Left lobe of liver (tissue), 2 donors: ENCODE results near the gene FOXK1. TPM values are rescaled to one million over a fixed set of nuclear protein-coding genes. Genes with fewer than 3 reads are reported as not detected.

Experiments used
- ATAC-seq: fragments of 200-7000 bp; cut with Tn5 transposase; one replicate; pipeline ENCODE4 v1.9.1; 2020; ENCODE audit warnings: mild to moderate bottlenecking, moderate library complexity
- DNase-seq: peaks from one replicate; pipeline ENCODE4 v3.0.0-alpha.2; 2020; ENCODE audit warnings: low spot score
- total RNA-seq: library from RNA; stranded (reverse); gene quantifications from one replicate; pipeline ENCODE4 v1.2.1, GENCODE V29; 2021
- donor health status: DM: no; HTN: no; CAD: no; lungs with moderate emphysema.
- donor health status: DM: no; HTN: yes; CAD: no.

Gene FOXK1
- total RNA-seq, 1 donor from 2014 or later, result 8.4 TPM

DNA sequence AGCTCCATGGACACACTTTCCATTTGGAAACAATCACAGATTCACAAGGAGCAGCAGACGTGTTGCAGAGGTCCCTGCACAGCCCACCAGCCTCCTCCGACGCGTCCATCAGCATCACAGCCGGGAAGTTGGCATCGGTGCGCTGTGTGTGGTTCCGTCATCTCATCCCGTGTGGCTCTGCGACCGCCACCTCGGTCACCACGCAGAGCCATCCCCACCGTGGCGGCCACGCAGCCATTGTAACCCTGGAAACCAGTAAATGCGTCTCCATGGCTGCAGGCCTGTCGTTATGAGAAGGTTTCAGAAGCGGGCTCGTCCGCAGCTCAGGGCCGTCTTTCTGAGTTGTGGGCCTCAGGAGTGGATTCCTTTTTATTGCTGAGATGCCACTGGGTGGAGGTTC is 36.0 kb downstream of the FOXK1 start:
- ATAC-seq (no peak), DNase-seq (no peak)

DNA sequence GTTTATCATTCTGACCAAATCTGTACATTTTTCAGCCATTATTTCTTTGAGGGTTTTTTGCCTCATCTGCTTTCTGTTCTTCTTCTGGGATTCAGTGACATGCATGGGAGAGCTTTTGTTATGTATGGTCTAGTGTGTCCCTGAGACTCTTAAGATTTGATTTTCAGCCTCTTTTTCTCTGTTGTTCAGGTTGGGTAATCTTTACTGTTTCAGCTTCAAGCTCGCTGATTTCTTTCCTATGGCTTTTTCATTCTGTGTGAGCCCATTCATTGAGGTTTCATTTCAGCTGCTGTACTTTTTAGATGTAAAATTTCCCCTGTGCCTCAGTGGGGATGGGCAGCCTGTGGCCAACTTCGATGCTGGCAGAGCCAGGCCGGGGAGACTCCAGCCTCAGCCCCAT is 38.1 kb downstream of the FOXK1 start:
- DNase-seq (no peak), ATAC-seq (no peak)

DNA sequence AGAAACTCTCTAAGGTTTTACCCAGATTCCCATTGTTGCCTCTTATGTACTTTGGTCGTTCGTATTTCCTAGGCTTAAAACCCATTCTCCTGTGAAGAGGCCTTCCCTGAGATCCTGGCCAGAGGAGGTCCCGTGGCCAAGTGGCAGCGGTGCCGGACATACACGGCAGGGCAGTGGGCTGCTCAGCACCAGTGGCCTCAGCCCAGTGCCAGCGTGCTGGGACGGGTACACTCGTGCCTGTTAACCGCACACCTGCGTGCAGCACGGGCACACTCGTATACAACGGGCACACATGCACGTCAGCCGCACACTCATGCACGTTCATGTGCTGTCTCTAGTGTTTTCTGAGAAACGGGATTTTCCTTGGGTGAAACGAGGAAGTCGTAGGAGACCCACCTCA is 40.2 kb downstream of the FOXK1 start:
- ATAC-seq (no peak), DNase-seq (no peak)

DNA sequence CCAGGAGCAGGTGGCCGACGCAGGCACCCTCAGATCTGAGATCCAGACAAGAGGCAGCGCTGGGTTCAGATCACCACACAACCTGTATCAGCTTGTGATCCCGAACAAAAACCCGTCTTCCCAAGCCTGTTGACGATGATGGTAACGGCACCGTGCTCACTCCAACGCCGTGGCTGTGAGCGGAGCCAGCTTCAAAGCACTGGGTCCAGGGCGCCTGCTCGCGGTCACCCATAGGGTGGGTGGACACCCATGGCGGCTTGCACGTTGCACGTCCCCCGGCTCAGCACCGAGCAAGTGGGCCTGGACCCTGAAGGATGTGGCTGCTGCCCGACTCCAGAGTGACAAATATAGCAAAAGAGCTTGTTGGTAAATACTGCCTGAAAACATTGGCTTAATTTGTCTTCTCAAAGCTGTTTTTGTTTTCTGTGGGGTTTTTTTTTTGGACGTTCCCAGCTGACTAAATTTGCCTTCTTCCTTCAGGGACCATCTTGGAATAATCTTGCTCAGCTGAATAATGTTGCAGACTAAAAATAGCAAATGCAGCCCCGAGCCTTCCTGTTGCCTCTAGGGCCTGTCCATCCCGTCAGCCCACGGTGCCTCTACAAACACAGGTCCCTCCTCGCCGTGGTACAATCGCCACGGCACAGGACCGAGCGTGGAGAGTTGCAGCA is 41.0 kb downstream of the FOXK1 start:
- DNase-seq (no peak), ATAC-seq (no peak)

DNA sequence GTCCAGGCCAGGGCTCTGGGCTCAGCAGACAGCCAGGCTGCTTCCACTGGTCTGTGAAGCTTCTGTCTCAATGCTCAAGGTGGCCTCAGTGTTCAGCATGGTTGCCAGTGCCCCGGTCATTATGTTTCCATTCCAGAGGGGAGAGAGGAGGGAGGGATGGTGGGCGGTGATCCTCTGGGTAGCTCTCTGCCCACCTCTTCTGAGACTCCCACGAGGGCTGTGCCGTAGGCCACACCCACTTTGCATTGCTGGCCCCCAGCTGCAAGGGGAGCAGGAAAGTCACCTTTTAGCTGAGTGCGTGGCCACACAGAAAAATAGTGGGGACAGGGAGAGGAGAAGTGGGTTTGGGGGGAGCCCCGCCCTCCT is 42.5 kb downstream of the FOXK1 start:
- ATAC-seq, result peak; percentile 1
- no peak for DNase-seq

DNA sequence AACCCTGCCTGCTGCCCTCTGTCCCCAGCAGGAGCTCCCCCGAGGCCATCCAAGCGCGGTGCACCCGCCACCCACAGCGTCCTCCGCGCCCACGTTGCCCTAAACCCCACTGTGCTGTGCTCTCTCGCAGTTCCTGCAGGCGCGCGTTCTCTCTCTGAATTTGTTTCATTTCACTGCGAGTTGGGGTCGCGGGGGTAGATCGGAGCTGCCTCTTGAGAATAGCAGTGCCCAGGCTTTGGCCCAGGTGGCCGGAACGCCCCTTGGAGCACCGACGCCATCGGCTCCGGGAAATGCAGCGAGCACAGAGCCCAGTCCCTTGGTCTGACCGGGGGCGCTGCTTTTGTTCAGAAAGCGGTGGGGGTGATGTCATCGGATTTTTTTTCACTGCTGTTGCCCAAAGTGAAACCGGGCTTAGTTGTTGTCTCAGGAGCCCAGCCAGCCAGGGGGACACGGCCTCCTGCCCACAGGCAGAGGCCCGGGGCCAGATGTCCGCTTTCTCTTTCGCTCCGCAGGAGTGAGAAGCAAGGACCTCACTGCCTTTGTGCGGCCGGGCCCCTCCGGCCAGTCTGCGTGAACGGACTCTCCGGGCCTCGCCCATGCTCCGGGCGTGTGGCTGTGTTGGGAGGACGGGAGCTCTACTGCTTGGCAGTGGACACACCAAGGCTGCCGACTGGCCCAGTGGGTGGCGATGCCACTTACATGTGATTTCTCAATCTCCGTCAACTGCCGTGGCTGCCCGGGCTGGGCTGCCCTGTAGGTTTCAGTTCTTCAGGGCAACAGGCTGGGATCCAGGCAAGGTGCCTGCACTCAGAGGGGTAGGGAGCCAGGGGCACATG is 43.1 kb downstream of the FOXK1 start:
- DNase-seq (peak; percentile 93), ATAC-seq (peak; percentile 89)

DNA sequence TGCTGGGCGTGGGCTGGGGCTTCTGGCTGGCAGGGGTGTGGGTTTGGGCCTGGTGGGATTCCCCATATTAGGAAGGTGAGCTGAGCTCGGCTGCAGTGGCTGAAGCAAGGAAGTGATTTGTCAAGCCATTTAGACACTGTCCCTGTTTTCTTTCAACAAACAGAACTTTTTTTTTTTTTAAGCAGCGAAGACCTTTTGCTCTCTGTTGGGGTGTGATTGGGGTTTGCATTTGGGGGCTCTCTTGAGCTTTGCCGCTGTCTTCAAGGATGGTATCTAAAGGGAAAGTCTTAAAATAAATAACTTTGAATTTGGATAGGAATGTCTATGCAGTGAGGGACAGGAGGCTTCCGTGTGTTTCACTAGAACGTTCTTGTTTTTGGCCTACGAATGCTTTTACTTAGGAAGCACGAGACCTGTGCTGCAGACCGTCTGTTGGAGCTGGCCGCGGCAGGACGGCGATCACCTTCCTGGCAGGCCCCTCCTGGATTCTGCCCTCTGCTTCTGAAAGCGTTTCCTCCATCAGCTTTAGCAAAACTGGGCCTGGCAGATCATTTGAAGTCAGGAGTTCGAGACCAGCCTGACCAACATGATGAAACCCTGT is 43.9 kb downstream of the FOXK1 start:
- DNase-seq (no peak), ATAC-seq (peak; percentile 21)

DNA sequence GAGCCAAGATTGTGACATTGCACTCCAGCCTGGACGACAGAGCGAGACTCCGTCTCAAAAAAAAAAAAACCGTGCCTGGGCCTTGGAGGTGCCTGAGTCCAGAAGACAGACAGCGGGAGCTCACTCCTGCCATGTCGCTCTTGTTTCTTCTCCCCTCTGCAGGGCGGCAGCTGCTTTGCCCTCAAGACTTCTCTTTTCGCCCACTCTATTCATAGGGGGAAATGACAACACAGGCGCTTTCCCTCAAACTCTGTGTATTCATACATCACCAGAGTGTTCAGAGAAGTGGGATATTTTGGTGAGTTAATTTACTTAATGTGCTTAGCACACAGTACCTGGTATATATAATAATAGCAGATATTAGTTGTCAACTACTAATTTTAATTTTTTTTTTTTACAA is 44.5 kb downstream of the FOXK1 start:
- DNase-seq (no peak), ATAC-seq (no peak)

DNA sequence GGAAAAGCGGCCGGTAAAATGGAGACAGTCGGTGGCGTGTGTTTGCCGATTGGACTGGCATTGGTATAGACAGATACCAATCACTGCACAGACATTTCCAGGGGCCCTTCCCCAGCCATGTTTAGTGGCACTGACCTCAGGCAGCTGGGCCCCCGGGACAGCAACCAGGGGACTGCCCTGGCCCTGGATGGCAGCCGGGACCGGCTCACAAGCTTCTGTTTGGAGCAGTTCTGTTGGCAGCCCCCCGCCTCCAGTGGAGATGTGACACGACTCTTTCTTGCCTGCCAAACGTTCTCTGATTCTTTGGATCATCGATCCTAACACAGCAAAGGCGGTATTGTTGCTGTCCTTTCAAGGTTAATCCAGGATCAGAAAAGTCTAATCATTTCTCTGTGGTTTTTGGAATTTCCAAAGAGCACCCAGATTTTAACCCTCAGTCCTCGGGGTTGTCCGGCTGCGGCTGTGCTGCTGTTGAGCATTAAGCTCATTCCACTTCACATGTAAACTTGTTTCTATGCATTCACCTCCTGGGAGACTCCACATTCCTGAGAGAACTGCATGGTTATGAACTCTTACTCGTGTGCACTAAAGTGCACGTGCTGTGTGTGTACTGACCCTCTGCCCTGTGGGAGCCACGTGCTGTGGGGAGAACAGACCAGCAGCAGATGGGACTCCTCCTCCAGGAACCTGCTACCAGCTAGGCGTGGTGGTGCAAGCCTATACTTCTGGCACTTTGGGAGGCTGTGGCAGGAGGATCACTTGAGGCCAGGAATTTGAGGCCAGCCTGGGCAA is 46.0 kb downstream of the FOXK1 start:
- no peak for ATAC-seq

DNA sequence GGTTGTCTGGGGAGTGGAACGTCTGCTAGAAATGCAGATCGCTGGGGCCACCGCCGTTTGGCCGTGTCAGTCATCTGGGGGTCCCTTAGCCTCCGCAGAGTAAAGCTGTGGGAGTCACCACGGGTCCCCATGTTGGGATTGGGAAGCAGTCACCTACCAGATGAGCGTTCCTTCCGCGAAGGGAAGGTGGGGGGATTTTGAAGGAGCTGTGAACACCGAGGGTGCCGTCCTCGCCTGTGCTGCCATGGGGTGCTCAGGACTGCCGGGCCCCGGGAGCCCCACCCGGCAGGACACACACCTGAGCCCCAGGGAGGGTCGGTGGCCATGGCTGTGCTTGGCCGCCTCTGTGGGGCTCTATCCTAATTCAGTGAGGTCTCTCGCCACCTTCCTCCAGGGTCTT is 47.2 kb downstream of the FOXK1 start:
- DNase-seq (no peak), ATAC-seq (no peak)

More for the DNA sequence above, 46.0 kb downstream of the FOXK1 start:
- DNase-seq, result no peak

DNA sequence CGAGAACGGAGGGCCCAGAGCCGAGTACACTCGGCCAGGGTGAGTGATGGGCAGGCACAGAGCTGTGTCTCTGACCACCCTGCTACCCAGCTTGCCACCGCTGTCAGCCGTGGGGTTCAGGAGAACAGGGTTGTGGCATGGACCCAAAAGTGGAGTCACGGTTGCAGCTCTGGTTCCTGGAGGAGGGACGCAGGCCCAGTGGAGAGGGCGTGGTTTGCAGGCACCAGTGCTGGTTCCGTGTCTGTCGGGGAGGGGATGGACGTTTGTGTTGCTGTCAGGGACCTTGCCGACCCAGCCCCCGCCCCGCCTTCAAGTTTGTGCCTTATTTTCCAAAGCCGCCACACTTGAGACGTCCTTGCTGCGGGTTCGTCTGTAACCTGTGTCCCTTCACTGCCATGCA is 48.2 kb downstream of the FOXK1 start:
- ATAC-seq (no peak), DNase-seq (no peak)

DNA sequence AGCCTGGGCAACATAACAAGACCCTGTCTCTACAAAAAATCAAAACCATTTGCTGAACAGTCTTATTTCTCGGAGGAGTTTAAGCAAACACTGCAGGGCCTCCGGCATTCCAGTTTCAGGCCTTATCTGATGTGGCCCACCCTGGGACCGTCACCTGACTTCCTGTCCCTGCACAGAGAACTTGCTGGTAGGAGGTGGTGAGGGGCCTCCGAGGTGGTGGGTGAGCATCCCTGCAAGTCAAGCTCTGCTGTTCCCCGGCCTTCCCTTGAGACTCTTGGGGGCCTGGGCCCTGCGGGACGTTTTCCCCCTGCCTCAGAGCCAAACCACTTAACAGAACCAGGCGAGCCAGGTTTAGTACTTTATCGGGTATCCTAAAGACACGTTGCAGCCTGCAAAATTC is 48.9 kb downstream of the FOXK1 start:
- DNase-seq (no peak), ATAC-seq (no peak)

DNA sequence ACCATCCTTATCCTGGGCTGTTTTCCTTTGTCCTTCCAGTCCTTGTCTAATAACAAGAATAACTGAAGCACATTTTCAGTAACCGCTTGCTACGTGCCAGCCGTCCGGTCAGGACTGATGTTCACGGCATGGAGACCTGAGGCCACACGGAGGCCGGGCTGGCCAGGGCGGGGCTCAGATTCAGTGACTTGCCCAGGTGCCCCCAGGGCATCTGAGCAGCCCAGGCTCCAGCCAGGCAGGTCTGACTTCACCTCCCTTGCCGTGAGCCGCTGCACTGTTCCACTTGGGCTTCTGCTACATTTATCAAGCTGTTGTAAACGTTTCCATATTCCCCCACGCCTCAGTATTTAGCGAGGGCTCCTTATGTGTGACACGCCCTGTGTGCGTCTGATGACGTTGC is 49.7 kb downstream of the FOXK1 start:
- no peak for ATAC-seq

DNA sequence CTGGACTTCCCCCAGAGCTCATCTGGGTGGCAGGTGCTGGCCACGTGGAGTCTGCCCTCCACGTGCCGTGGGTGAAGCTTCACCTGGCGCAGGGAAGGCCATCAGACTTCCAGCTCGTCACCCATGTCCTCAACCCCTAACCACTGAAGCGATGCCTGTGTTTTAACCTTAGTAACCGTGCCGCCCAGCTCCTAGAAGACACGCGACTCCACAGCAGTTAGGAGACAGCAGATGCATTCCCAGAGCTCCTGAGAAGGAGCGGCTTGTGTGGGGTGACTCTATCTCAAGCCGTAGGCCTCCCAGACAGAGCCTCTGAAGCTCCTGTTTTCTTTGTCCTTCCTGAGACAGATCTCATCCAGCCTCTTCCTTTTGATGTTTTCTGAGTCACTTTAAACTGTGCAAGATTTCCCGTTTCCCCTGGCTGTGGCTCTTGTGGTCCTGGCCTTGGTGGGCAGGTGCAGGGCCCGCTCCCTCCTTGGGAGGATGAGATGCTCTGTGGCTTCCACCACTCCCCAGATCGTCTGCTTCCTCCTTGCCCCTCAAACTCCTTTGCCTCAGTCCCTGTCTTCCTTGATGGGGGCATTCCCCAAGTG is 51.9 kb downstream of the FOXK1 start:
- no peak for ATAC-seq
- no peak for DNase-seq

More for the DNA sequence above, 49.7 kb downstream of the FOXK1 start:
- no peak for DNase-seq

DNA sequence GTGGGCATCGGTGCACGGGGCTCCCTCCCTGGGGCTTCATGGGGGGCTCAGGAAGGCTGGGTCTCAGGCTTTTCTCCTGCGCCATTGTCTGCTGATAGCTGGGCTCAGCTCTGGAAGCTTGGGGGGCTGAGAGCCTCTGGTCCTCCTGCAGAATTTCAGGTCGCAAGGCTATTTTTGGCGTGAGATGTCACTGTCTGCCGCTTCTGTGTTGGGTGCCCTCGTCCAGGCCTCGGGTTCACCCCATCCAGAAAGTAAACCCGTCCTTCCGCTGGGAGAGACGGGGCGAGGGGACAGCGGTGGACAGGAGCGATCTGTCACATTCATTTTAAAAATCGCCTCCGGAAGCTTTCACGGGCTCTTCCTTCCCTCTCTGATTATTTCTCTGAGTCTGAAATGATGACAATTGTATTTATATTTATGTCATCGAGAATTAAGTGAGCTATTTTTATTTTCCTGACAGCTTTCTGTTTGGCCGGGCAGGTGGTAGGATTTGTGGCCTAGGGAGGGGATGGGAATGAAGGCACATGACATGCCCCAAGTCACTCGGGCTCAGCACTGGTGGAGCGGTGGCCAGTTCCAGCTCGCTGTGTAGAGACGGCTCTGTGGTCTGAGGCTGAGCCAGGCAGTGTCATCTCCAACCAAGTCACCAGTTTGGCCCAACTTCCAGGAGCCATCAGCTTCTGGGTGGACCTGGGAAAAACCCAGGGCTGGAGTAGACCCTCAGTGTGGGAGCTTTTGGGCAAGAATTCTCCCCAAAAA is 52.7 kb downstream of the FOXK1 start:
- no peak for DNase-seq
- no peak for ATAC-seq

DNA sequence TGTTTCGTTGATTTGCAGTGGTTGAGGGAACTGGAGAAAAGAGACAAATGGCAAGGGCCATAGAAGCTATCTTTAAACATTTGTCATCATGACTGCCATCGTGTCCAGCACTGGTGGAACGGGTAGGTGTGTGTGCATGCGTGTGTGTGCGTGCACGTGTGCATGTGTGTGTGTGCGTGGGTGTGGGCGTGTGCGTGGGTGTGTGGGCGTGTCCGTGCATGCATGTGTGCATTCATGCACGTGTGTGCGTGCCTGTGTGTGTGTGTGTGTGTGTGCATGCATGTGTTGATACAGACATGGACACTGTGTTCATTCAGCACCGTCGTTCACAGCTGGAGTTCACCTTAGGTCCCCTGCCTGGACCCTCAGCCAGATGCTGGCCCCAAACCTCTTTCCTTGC is 55.2 kb downstream of the FOXK1 start:
- ATAC-seq (no peak), DNase-seq (no peak)

DNA sequence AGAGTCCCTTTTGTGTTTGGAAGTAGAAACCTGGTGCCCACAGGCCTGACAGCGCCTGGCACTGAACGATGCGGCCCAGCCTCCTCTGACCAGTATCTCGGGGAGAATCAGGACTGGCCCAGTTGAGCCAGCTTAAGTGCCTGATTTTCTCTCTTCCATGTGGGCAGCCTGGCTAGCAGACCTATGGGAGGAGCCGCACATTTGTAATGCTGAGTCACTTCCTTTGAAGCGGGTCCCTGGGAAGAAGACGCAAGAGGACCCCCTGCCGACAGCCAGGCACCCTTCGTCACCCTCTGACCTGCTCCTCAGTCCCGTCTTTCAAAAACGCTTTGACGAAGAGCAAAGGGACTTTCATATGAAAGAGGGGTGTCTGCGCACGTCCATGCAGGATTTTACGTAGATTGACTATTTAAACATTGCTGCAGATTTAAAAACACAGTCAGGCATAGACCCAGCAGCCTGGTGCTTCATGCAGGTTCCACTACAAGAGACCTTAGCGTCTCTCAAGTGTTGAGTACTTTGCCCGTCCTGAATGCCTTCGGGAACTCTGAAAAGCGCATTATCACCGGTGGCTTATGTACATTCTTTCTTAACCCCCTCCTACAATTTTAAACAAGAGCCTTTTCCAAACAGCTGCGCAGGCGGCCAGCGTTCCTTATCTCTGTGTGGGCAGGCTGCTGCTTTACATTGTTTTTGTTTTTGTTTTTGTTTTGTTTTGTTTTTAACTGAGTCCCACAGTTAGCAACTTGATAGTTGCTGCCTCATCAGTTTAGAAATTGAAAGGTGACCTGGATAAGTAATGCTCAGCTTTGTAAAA is 56.8 kb downstream of the FOXK1 start:
- DNase-seq, result no peak
- ATAC-seq, result peak; percentile 49

DNA sequence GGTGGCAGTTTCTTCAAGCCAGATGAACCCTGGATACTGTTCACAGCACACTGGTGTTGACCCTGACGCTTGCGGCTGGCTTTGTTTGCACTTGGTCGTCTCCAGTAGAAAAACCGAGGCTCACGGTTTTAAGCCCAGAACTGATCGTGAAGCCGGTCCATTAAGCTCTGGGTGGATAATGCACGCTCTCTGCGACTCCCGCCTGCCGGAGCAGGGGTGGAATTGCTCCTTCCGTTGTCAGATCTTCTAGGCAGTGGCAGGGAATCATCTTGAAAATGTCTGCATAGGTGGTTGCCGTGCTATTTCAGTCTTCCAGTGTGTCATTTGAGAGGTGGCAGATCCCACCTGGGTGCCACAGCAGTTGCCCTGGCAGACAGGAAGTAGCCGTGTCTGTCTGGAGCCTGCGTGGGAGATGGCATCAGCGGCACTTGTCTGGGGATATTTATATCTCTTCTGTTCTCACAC is 57.5 kb downstream of the FOXK1 start:
- DNase-seq, result peak; percentile 65
- peak; percentile 87 for ATAC-seq

DNA sequence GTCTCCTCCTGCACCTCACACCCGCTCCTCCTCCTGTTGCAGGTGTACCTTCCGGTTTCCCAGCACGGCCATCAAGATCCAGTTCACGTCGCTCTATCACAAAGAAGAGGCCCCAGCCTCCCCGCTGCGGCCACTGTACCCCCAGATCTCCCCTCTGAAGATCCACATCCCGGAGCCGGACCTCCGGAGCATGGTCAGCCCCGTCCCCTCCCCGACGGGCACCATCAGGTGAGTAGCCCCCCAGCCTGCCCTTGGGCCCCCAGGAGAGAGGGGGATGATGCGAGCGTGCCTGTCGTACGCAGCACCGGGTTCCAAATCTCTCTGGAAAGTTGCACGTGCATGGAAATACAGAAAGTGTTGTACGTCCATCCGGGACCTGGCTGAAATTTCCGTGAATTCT is 58.7 kb downstream of the FOXK1 start:
- no peak for ATAC-seq
- DNase-seq, result no peak
